Mucosa of rectum (tissue), 2 donors: ENCODE measurements around the gene DDIAS.
A peak's percentile ranks its signal among the peaks of the same experiment; 100 is the strongest.

Experiments
- H3K27ac ChIP-seq, 2 donors: one replicate each; pipeline ENCODE4 v1.7.0; 2013; ENCODE audit warnings: inconsistent platforms in 2 of 2, low read depth in 2 of 2, low read length in 2 of 2
- H3K27me3 ChIP-seq, 2 donors: one replicate each; pipeline ENCODE4 v1.7.0; 2013; ENCODE audit warnings: low read length in 2 of 2; ENCODE audit not compliant: control insufficient read depth in 2 of 2, insufficient read depth in 2 of 2
- H3K36me3 ChIP-seq, 2 donors: one replicate each; pipeline ENCODE4 v1.7.0; 2013; ENCODE audit warnings: low read length in 2 of 2; ENCODE audit not compliant: control insufficient read depth in 2 of 2, insufficient read depth in 2 of 2
- H3K4me1 ChIP-seq, 2 donors: one replicate each; pipeline ENCODE4 v1.7.0; 2013; ENCODE audit warnings: low read length in 2 of 2, mild to moderate bottlenecking in 1 of 2; ENCODE audit not compliant: control insufficient read depth in 2 of 2, insufficient read depth in 2 of 2
- H3K4me3 ChIP-seq, 2 donors: one replicate each; pipeline ENCODE4 v1.7.0; 2013; ENCODE audit warnings: low read length in 2 of 2
- H3K9ac ChIP-seq, 2 donors: one replicate each; pipeline ENCODE4 v1.7.0; 2013; ENCODE audit warnings: low read length in 2 of 2, low read depth in 1 of 2, mild to moderate bottlenecking in 1 of 2
- H3K9me3 ChIP-seq, 2 donors: one replicate each; pipeline ENCODE4 v1.7.0; 2013; ENCODE audit warnings: low read length in 2 of 2; ENCODE audit not compliant: control insufficient read depth in 2 of 2
- donor health status: healthy.
- donor health status: Normal muscosa, but diverticular disease.

Gene DDIAS

DNA sequence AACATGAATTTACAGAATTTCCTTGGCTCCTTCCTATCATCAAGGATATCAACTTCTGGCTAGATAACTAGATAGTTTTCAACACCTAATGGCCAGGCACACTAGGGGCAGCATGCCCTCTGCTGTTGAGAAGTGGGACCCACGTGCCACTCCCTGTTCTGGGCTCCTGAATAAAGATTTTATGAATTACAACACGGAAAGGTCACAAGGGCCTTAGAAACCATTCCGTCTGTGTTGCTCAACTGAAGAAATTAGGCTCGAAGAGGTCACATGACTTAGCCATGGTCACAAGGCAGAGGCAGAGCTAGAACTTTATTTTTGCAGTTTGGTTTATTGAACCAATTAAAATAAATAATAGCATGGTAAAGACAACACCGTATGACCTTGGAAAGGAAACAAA lies 37.3 kb upstream of the DDIAS start:
- H3K4me1 ChIP-seq: peaks cover 0 to 3% of the 10 kb centered on the region in 2 donors
- H3K27ac ChIP-seq: no peak overlapping the region
- H3K36me3 ChIP-seq: no peaks in the 10 kb centered on the region
- H3K4me3 ChIP-seq: no peak overlapping the region
- H3K27me3 ChIP-seq: no peaks in the 10 kb centered on the region
- H3K9ac ChIP-seq: no peak overlapping the region
- no peaks in the 10 kb centered on the region for H3K9me3 ChIP-seq

DNA sequence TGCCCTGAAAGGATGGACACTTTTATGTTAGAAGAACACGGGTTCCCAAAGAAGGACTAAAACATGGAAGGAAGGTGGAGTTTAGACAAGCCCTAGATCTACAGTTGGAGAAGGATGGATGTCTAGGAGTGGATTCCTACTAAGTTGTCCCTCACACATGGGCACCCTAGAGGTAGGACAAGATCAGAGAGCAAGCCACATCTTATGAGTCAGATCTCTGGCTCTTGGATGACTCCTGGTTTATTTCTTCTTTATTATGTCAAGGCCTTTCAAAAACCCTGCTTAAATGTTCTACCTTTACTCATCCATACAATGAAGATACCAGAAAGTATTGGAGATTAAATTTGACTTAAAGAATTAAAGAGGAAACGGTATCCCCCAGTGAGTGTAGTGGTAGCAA lies 35.7 kb upstream of the DDIAS start:
- Histone ChIP-seq H3K4me1 (peaks cover 0 to 3% of the 10 kb centered on the region in 2 donors), H3K4me3 (no peak overlapping the region), H3K9ac (no peak overlapping the region), H3K27me3 (no peaks in the 10 kb centered on the region), H3K36me3 (no peaks in the 10 kb centered on the region), H3K9me3 (no peaks in the 10 kb centered on the region), H3K27ac (no peak overlapping the region)

DNA sequence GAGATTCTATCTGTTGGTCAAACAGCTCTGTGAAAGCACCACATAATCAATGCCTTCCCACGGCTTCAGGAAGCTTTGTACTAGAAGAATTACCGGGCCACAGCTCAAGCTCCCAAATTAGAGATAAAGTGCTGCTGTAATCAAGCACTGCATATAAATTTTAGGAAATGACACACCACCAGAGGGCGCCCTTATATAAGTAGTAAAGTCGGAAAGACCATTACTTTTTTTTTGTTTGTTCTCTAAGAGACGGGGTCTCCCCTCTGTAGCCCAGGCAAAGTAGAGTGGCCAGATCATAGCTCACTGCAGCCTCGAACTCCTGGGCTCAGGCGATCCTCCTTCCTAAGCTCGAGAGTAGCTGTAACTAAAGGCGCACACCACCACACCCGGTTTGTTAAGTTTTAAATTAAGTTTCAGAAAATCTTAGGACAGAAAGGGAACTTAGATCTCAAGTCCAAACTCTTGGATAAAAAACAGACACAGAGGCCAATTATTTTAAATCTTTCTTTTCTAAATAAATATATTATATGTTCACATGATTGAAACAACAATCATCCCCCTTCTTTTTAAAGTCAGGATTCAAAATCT lies 33.9 kb upstream of the DDIAS start:
- H3K9ac ChIP-seq: peak overlapping the region; percentile 1 to 40

DNA sequence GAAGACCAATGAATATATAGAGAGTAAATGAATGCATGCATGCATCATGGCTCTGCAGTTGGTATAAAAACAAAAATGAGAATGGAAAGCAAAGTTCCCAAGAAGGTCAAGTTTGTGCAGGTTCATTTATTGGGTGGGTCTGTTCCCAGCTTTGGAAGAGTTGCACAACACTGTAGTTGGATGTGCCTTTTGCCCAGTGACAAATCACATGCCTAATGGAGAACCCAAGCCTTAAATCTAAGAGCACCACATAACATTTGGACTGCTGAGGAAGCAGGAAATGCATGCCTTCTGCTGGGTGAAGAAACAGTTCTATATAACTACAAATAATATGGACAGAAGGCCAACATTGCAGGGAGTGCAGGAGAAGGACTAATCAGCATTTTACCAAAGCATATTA lies 31.9 kb upstream of the DDIAS start:
- H3K36me3 ChIP-seq: no peaks in the 10 kb centered on the region
- no peak overlapping the region for H3K9ac ChIP-seq
- H3K27me3 ChIP-seq: no peaks in the 10 kb centered on the region
- H3K9me3 ChIP-seq: no peaks in the 10 kb centered on the region
- H3K27ac ChIP-seq: no peak overlapping the region
- no peak overlapping the region for H3K4me3 ChIP-seq
- no peaks in the 10 kb centered on the region for H3K4me1 ChIP-seq

More for the DNA sequence above, 33.9 kb upstream of the DDIAS start:
- H3K36me3 ChIP-seq: no peaks in the 10 kb centered on the region
- peak overlapping the region; percentile 33 to 46 for H3K4me3 ChIP-seq
- peaks cover 0 to 3% of the 10 kb centered on the region in 2 donors for H3K4me1 ChIP-seq
- H3K27ac ChIP-seq: no peak overlapping the region
- no peaks in the 10 kb centered on the region for H3K9me3 ChIP-seq
- H3K27me3 ChIP-seq: no peaks in the 10 kb centered on the region

DNA sequence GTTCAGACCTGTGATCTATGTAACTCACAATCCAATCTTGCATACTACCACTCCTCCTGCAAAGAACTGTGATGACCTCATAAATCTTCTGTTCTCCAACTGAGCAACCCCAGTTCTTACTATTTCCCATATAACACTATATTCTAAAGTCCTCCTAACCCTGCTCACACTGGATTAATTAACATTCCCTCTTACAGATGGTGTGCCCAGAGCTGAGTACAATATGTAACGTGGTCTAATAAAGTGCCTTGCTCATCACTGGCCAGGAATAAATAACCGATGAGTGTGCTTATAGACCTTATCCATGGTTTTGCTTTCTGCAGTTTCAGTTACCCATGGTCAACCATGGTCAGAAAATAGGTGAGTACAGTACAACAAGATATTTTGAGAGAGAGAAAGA lies 29.9 kb upstream of the DDIAS start:
- Histone ChIP-seq H3K36me3 (no peaks in the 10 kb centered on the region), H3K4me1 (no peaks in the 10 kb centered on the region), H3K4me3 (no peak overlapping the region), H3K9ac (no peak overlapping the region), H3K27me3 (no peaks in the 10 kb centered on the region), H3K27ac (no peak overlapping the region), H3K9me3 (no peaks in the 10 kb centered on the region)

DNA sequence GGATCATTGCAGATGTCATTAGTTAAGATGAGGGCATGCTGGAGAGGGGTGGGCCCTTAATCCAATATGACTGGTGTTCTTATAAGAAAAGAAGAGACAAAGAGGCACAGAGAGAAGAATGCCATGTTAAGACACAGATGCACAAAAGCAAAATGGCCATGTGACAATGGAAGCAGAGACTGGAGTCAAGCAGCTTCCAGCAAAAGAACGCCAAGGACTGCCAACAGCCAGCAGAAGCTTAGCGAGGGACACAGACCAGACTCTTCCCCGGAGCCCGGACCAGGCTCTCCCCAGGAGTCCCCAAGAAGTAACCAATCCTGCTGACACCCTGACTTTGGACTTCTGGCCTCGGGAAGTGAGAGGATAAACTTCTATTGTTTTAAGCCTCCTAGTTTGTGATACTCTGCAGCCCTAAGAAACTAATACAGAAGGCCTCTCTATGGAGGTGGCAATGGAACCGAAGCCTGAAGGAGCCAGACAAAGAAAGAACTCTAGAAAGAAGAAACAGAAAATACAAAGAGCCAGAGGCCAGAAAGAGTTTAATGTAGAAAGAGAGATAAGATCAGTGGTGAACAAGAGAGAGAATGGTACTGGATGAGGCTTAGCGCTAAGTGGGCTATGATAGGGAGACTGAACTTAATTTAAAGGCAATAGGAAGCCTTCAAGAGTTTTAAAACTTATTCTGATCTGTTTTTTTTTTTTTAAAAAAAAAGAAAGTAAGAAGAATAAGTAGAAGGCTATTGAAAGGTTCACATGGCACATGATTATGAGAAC lies 29.0 kb upstream of the DDIAS start:
- Histone ChIP-seq H3K36me3 (no peaks in the 10 kb centered on the region), H3K9me3 (no peaks in the 10 kb centered on the region), H3K9ac (no peak overlapping the region), H3K4me1 (no peaks in the 10 kb centered on the region), H3K4me3 (no peak overlapping the region), H3K27ac (no peak overlapping the region), H3K27me3 (no peaks in the 10 kb centered on the region)

DNA sequence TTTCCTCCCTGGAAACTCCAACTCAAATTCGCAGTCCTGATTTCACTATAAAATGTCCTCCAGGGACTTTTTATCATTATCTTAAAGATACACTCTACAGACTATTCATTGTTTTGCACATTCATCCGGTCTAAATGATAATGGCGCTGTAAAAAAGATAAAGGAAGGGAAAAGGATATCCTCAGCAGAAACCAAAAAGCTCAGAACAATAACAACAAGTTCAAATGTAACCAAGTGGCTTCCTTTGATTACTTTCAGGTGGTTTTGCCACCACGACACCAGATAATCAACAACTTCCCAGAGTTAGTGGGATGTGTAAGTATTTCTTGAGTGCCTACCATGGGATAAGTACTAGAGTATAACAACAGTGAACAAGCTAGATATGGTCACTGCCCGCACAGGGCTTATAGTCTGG lies 27.6 kb upstream of the DDIAS start:
- no peaks in the 10 kb centered on the region for H3K9me3 ChIP-seq
- H3K9ac ChIP-seq: no peak overlapping the region
- H3K27ac ChIP-seq: no peak overlapping the region
- H3K36me3 ChIP-seq: no peaks in the 10 kb centered on the region
- no peaks in the 10 kb centered on the region for H3K27me3 ChIP-seq
- H3K4me3 ChIP-seq: no peak overlapping the region
- no peaks in the 10 kb centered on the region for H3K4me1 ChIP-seq

DNA sequence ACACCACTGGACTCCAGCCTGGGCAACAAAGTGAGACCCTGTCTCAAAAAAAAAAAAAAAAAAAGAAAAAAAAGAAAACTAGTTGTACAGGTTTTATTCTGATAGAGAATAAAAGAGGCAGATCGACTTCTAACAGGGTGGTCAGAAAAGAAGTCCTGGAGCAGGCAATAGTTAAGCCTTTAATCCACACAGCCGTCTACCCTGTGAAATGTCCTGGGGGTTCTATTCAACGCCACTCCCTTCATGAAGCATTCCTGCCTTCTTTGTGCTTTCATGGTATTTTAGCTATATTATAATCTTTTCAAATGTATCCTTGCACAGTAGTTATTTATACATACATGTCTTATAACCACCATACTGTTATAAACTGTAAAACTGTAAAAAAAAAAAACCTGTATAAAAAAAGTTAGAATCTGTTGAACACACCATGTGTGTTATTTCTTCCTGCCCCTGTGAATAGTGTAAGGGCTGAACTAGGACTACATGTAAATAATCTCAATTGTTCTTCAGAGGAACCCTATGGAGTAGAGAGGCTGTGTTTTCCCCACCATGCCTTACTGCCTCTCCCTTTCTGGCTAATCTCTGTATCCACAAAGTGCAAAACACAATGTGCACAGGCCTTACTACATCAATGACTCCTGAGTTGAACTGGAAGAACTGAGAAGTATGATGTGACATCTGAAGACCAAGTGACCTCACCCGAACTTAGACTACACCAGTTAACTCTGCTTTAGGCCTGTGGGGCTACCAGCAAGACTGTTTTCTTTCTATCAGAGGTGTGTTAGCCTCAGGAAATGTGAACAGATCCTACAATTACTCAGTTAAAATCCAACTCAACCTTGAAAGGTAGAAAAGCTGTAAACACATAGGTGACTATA lies 26.7 kb upstream of the DDIAS start:
- H3K4me3 ChIP-seq: no peak overlapping the region
- no peaks in the 10 kb centered on the region for H3K27me3 ChIP-seq
- H3K27ac ChIP-seq: no peak overlapping the region
- H3K36me3 ChIP-seq: no peaks in the 10 kb centered on the region
- no peak overlapping the region for H3K9ac ChIP-seq
- no peaks in the 10 kb centered on the region for H3K4me1 ChIP-seq
- H3K9me3 ChIP-seq: no peaks in the 10 kb centered on the region

DNA sequence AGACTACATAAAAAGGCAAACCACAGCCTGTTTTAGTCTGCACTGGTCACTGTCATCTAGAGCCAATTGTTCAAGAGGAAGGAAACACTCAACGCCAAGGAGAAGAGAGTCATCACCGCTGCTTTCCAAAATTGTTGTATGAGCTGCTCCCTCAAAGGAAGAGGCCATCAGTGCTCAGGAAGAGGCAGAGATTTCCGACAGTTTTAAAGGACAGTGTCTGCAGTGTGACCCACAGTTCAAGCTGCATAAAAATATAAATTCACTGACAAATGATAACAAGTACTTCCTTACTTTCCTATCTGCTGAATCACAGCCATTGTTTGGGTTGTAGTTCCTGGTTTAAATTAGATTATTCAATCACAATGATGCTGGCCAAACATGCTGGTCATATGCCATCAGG lies 17.7 kb upstream of the DDIAS start:
- H3K36me3 ChIP-seq: no peaks in the 10 kb centered on the region
- H3K27ac ChIP-seq: no peak overlapping the region
- no peaks in the 10 kb centered on the region for H3K27me3 ChIP-seq
- H3K9me3 ChIP-seq: no peaks in the 10 kb centered on the region
- H3K9ac ChIP-seq: no peak overlapping the region
- H3K4me3 ChIP-seq: no peak overlapping the region
- peaks cover 0 to 2% of the 10 kb centered on the region in 2 donors for H3K4me1 ChIP-seq
